Measurements from ENCODE around the gene SLC12A1. TPM values are rescaled to one million over a fixed set of nuclear protein-coding genes. Genes with fewer than 3 reads are reported as not detected.

Gene SLC12A1
- total RNA-seq, 1 experiment from 2014 or later, result 0.15 TPM

GRCh38 chr15:48282216-48282615 lies 76.1 kb downstream of the SLC12A1 start:
- no peak for ATAC-seq
- H3K27ac Mint-ChIP-seq, result no peak overlapping the region
- no peaks in the 10 kb centered on the region for H3K27me3 Mint-ChIP-seq (ENCODE audit: low read depth)
- POLR2A ChIA-PET, result no interaction called here
- CTCF ChIA-PET, result no interaction called here
- peaks cover 58% of the 10 kb centered on the region for H3K4me1 Mint-ChIP-seq
- TF ChIP-seq NFE2L1 (CRISPR knock-in tag; IDR thresholded peaks at IDR 0.05) (no peak), MXD4 (CRISPR knock-in tag; IDR thresholded peaks at IDR 0.05; ENCODE audit: borderline replicate concordance) (no peak), NFATC4 (CRISPR knock-in tag; IDR thresholded peaks at IDR 0.05) (no peak), ZSCAN18 (CRISPR knock-in tag; IDR thresholded peaks at IDR 0.05) (no peak), ATF3 (CRISPR knock-in tag; conservative IDR thresholded peaks at IDR 0.05) (no peak), ZMAT4 (CRISPR knock-in tag; IDR thresholded peaks at IDR 0.05) (no peak), ESRRA (CRISPR knock-in tag; IDR thresholded peaks at IDR 0.05; ENCODE audit: borderline replicate concordance) (no peak), IRF1 (CRISPR knock-in tag; IDR thresholded peaks at IDR 0.05) (no peak), KAT7 (CRISPR knock-in tag; IDR thresholded peaks at IDR 0.05; ENCODE audit: borderline replicate concordance) (no peak), TP53 (CRISPR knock-in tag; IDR thresholded peaks at IDR 0.05) (no peak), ZNF138 (CRISPR knock-in tag; conservative IDR thresholded peaks at IDR 0.05) (no peak), TEAD4 (CRISPR knock-in tag; IDR thresholded peaks at IDR 0.05) (no peak), ERG (CRISPR knock-in tag; IDR thresholded peaks at IDR 0.05) (no peak), FOXK1 (CRISPR knock-in tag; IDR thresholded peaks at IDR 0.05) (no peak), SP1 (CRISPR knock-in tag; conservative IDR thresholded peaks at IDR 0.05) (no peak), JUN (CRISPR knock-in tag; IDR thresholded peaks at IDR 0.05) (no peak), FOXP1 (CRISPR knock-in tag; IDR thresholded peaks at IDR 0.05; ENCODE audit: borderline replicate concordance) (no peak)
- H3K36me3 Mint-ChIP-seq, result no peaks in the 10 kb centered on the region
- no peak for DNase-seq (ENCODE audit: low spot score)
- no peaks in the 10 kb centered on the region for H3K9me3 Mint-ChIP-seq
- H3K4me3 Mint-ChIP-seq, result no peak overlapping the region

- no peak for TF ChIP-seq NFYB (CRISPR knock-in tag; conservative IDR thresholded peaks at IDR 0.05; ENCODE audit: low read depth)
- no peak for TF ChIP-seq ARID4B (CRISPR knock-in tag; IDR thresholded peaks at IDR 0.05; ENCODE audit: borderline replicate concordance)
- no peak for TF ChIP-seq IRF1 (CRISPR knock-in tag; IDR thresholded peaks at IDR 0.05)
- no peak for TF ChIP-seq SMAD3 (CRISPR knock-in tag; IDR thresholded peaks at IDR 0.05; ENCODE audit: borderline replicate concordance)
- ChIA-PET CTCF (interaction anchor here (0.7 to 3.5 kb wide), 6 partner anchors 11 to 320 kb away, joined by 3 to 18 read pairs (median 6); no protein-coding TSS in a partner anchor), POLR2A (no interaction called here)
- Mint-ChIP-seq H3K36me3 (no peaks in the 10 kb centered on the region), H3K27me3 (ENCODE audit: low read depth) (no peaks in the 10 kb centered on the region), H3K4me1 (peaks cover 62% of the 10 kb centered on the region), H3K4me3 (no peak overlapping the region), H3K9me3 (no peaks in the 10 kb centered on the region), H3K27ac (0 out of 2 replicates have a peak overlapping the region, but pooled peaks have one; percentile 8)
- ATAC-seq (no peak), DNase-seq (ENCODE audit: low spot score) (no peak)
Measured at GRCh38 chr15:48283396-48284145, 77.5 kb downstream of the SLC12A1 start.

All from WTC11 (cell line).